ENCODE measurements around the gene INPP5E.

The INPP5E gene

DNA sequence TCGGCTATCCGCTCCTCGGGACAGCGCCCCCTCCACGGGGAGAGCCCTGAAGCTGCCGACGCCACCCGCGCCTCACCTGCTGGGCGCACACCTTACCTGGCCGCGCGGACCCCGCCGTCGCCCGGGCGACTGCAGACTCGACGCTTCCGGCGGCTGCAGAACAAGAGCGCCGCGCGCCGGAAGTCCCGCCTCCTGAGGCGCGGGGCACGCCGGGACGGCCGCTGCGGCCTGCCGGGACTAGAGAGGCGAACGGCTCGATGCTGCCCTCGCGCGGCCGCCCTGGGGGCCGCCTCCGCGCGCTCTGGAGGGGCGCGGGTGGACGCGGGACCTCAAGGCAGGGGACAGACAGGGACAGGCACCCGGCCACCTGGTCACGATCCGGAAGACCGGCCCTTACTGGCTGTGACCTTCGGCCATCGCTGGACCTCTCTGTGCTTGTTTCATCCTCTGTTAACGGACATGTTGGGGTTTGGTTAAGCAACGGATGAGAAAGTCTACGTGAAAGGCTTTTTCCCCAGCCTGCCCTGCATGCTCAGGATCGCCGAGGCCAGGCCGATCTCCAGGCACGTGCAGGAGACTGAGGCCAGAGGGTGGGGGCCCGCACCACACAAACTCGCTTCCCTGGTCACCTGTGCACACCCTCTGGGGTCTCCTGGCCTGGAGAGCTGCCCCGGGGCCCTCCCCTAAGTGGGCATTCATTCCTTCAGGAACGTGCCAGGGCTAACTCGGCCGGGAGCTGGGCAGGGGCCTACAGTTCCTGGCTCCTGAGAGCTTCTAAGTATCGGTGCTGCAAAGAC lies 39.4 kb downstream of the INPP5E start, which contains the start of gene SNAPC4:
Gene SNAPC4 (minus strand): TSS at position 133 of the 797 bp plus-strand sequence. CDS start 1,742 bp downstream, outside the sequence.
- TF ChIP-seq, protein P1, sequence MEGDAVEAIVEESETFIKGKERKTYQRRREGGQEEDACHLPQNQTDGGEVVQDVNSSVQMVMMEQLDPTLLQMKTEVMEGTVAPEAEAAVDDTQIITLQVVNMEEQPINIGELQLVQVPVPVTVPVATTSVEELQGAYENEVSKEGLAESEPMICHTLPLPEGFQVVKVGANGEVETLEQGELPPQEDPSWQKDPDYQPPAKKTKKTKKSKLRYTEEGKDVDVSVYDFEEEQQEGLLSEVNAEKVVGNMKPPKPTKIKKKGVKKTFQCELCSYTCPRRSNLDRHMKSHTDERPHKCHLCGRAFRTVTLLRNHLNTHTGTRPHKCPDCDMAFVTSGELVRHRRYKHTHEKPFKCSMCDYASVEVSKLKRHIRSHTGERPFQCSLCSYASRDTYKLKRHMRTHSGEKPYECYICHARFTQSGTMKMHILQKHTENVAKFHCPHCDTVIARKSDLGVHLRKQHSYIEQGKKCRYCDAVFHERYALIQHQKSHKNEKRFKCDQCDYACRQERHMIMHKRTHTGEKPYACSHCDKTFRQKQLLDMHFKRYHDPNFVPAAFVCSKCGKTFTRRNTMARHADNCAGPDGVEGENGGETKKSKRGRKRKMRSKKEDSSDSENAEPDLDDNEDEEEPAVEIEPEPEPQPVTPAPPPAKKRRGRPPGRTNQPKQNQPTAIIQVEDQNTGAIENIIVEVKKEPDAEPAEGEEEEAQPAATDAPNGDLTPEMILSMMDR (IDR thresholded peaks at IDR 0.05; ENCODE audit: borderline replicate concordance, control extremely low read depth, extremely low read depth, insufficient read depth, missing control alignments): peak; percentile 97
- peak; percentile 98 for DNase-seq (ENCODE audit: low spot score)
- in situ Hi-C loops (cut with MboI; ENCODE audit: low sequenced_read_pairs, unreplicated experiment): no loop called here

DNA sequence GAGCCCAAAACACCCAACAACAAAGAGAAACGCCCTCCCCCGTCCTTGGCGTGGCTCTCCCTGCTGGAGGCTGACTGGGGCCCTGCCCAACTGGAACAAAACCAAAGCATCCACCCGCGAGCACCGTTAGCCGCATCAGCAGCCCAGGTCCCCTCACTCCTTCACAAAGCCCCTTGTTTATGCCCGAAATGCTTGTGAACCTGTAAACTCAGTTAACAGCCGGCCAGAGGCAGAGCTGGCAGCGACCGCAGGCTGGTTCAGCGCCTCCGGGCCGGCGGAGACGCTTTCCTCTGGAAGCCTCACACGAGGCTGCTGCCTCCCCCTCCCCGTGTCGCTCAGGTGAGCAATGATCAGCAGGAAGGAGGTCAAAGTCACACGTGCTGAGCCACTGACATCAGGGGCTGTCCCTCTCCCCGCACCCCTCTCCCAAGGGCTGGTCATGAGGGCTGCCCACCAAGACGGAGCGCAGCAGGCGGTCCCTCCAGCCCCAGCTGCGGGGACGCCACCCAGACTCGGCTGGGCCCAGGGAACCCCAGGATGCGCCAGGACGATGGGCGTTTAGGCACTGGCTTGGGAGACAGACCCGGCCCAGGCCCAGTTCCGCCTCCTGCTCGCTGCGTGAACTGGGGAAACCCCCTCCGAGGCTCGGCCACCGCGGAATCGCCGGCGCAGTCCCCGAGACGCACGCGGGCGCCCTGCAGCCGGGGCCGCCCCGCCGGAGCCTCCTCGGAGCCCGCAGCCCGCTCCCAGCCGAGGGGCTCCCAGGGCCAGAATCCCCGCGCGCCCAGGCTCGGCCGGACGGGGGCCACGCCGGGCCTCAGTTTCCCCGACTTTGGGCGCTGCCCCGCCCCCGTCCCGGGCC lies 40.2 kb downstream of the INPP5E start:
- in situ Hi-C loops (cut with MboI; ENCODE audit: low sequenced_read_pairs, unreplicated experiment): no loop called here
- TF ChIP-seq, protein P1 (IDR thresholded peaks at IDR 0.05; ENCODE audit: borderline replicate concordance, control extremely low read depth, extremely low read depth, insufficient read depth, missing control alignments): no peak
- peak; percentile 71 for DNase-seq (ENCODE audit: low spot score)

DNA sequence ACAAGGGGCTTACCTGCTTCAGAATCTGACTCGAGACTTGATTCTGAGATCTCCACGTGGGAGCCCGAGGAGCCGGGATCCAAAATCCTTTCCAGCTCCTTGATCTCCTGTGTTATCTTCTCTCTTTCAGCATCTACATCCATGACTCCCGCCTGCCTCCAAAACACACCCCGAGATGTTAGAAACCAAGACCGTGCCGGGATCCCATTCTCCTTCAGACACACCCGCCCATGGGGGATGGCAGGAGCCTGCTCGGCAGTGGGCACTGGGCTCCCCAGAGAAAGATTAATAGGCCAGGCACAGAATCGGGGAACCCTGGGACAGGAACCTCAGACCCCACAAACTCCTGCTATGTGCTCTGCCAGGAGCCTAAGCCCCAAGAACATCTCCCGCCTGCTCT lies 41.4 kb downstream of the INPP5E start:
- in situ Hi-C loops (cut with MboI; ENCODE audit: low sequenced_read_pairs, unreplicated experiment): no loop called here
- TF ChIP-seq, protein P1 (IDR thresholded peaks at IDR 0.05; ENCODE audit: borderline replicate concordance, control extremely low read depth, extremely low read depth, insufficient read depth, missing control alignments): no peak
- DNase-seq (ENCODE audit: low spot score): no peak

DNA sequence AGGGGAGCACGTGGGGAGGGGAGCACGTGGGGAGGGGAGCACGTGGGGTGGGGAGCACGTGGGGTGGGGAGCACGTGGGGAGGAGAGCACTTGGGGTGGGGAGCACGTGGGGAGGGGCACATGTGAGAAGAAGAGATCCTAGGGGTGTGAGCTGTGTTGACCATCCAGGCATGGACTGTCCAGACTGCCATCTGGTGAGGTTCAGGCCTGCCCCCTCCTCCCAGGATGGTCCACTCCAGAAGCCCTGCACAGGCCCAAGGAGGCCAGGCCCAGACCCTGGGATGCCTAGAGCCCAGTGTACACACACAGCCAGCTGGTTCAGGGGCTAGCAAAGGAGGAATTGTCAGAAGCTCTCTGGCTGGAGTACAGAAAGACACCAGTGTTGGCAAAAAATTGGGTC lies 42.0 kb downstream of the INPP5E start:
- in situ Hi-C loops (cut with MboI; ENCODE audit: low sequenced_read_pairs, unreplicated experiment): no loop called here

DNA sequence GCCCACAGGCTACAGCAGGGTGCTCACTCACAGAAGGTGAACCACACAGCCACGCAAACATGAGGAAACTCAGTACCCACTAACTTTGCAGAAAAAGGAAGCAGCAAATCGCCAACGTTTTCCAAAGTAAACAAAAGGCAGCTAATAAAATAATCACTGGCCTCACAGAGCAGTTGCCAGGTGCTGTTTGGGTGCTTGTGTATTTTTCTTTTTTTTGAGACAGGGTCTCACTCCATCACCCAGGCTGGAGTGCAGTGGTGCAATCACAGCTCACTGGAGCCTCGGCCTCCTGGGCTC lies 43.5 kb downstream of the INPP5E start:
- TF ChIP-seq, protein P1 (IDR thresholded peaks at IDR 0.05; ENCODE audit: borderline replicate concordance, control extremely low read depth, extremely low read depth, insufficient read depth, missing control alignments): no peak
- in situ Hi-C loops (cut with MboI; ENCODE audit: low sequenced_read_pairs, unreplicated experiment): no loop called here
- no peak for DNase-seq (ENCODE audit: low spot score)

More for the DNA sequence above, 42.0 kb downstream of the INPP5E start:
- no peak for DNase-seq (ENCODE audit: low spot score)
- TF ChIP-seq, protein P1 (IDR thresholded peaks at IDR 0.05; ENCODE audit: borderline replicate concordance, control extremely low read depth, extremely low read depth, insufficient read depth, missing control alignments): no peak

DNA sequence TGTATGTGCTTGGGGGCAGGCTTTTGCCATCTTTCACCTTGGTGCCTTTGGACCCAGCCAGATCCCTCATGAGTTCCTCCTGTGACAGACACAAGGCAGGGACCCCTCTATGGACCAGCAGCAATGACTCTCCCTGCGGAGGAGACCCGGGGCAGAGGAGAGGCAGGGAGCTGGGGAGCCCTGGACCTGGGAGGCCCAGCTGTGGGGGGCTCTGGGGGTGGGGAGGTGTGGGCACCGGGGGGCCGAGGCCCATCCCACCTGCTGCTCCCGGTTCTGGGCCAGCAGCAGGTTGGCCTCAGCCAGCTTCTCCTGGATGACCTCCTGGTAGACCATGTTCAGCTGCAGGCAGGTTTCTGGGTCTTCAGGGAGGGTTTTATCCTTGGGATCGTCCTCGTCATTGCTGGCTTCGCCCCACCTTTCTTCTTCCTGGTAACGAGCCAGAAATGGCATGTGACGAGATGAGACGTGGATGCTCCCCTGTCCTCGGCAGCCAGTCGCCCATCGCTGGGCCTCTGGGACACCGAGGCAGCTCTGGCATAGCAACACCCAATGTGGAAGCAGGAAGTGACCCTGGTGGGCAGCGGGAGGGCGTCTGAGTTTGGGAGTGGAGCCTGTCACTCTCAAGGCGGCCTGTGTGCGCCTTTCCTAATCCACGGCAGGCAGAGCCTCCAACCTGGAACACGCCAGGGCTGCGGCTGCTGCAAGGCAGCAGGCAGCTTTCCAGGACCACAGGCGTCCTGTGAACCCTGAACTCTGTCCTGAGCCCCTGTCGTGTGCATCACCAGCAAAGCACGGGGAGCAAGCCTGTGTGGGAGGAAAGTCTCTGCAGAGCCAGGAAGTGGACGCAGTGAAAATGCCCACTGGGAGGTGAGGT lies 44.1 kb downstream of the INPP5E start:
- TF ChIP-seq, protein P1 (IDR thresholded peaks at IDR 0.05; ENCODE audit: borderline replicate concordance, control extremely low read depth, extremely low read depth, insufficient read depth, missing control alignments): no peak
- in situ Hi-C loops (cut with MboI; ENCODE audit: low sequenced_read_pairs, unreplicated experiment): no loop called here
- DNase-seq (ENCODE audit: low spot score): no peak
